H9 (cell line): Measurements from ENCODE around the gene MUC2. TPM values are rescaled to one million over a fixed set of nuclear protein-coding genes. Genes with fewer than 3 reads are reported as not detected.

Experiments used
- DNase-seq: peaks from one replicate; pipeline ENCODE4 v3.0.0-alpha.2; 2017
- H2AFZ ChIP-seq: one replicate; pipeline ENCODE4 v1.6.1; 2013; ENCODE audit warnings: mild to moderate bottlenecking, low read length, control low read depth, moderate library complexity
- H2AK5ac ChIP-seq: 2 replicates; pipeline ENCODE4 v1.6.1; 2013; ENCODE audit warnings: low read length, control low read depth, mixed read lengths; ENCODE audit not compliant: insufficient read length
- H2BK120ac ChIP-seq: one replicate; pipeline ENCODE4 v1.6.1; 2013; ENCODE audit warnings: low read depth, mild to moderate bottlenecking, low read length, control low read depth, inconsistent platforms; ENCODE audit not compliant: poor library complexity, severe bottlenecking
- H2BK12ac ChIP-seq: 2 replicates; pipeline ENCODE4 v1.6.1; 2013; ENCODE audit warnings: low read length, control low read depth, mixed read lengths, low read depth; ENCODE audit not compliant: insufficient read length
- H2BK15ac ChIP-seq: 2 replicates; pipeline ENCODE4 v1.6.1; 2013; ENCODE audit warnings: low read depth, low read length, control low read depth
- H2BK20ac ChIP-seq: one replicate; pipeline ENCODE4 v1.6.1; 2013; ENCODE audit warnings: low read depth, mild to moderate bottlenecking, low read length, control low read depth, inconsistent platforms; ENCODE audit not compliant: poor library complexity, severe bottlenecking
- H2BK5ac ChIP-seq: 2 replicates; pipeline ENCODE4 v1.6.1; 2013; ENCODE audit warnings: low read length, control low read depth, mixed read lengths; ENCODE audit not compliant: insufficient read length
- H3K14ac ChIP-seq: 2 replicates; pipeline ENCODE4 v1.6.1; 2013; ENCODE audit warnings: low read length, control low read depth; ENCODE audit not compliant: insufficient read depth
- H3K18ac ChIP-seq: 2 replicates; pipeline ENCODE4 v1.6.1; 2013; ENCODE audit warnings: low read depth, mild to moderate bottlenecking, mixed read lengths, low read length, control low read depth; ENCODE audit not compliant: insufficient read length
- H3K23ac ChIP-seq: 2 replicates; pipeline ENCODE4 v1.6.1; 2013; ENCODE audit warnings: low read length, control low read depth, mixed read lengths, low read depth; ENCODE audit not compliant: insufficient read length
- H3K23me2 ChIP-seq: 2 replicates; pipeline ENCODE4 v1.6.1; 2013; ENCODE audit warnings: low read depth, mild to moderate bottlenecking, mixed read lengths, low read length, control low read depth; ENCODE audit not compliant: insufficient read length, poor library complexity, severe bottlenecking
- H3K27ac ChIP-seq: 2 replicates; pipeline ENCODE4 v1.5.1; 2013; ENCODE audit warnings: low read length, control low read depth, mixed read lengths, low read depth; ENCODE audit not compliant: insufficient read length
- H3K27me3 ChIP-seq: 2 replicates; pipeline ENCODE4 v1.6.1; 2013; ENCODE audit warnings: low read length, control low read depth, inconsistent platforms; ENCODE audit not compliant: insufficient read depth
- H3K4ac ChIP-seq: 2 replicates; pipeline ENCODE4 v1.6.1; 2013; ENCODE audit warnings: low read depth, mild to moderate bottlenecking, control low read depth, inconsistent platforms, low read length, moderate library complexity
- H3K4me1 ChIP-seq: 2 replicates; pipeline ENCODE4 v1.6.1; 2013; ENCODE audit warnings: low read length, control low read depth, inconsistent platforms; ENCODE audit not compliant: insufficient read depth
- H3K4me2 ChIP-seq: 2 replicates; pipeline ENCODE4 v1.6.1; 2013; ENCODE audit warnings: low read length, control low read depth, mixed read lengths; ENCODE audit not compliant: insufficient read length, insufficient read depth
- H3K56ac ChIP-seq: 2 replicates; pipeline ENCODE4 v1.6.1; 2013; ENCODE audit warnings: low read depth, mild to moderate bottlenecking, mixed read lengths, low read length, control low read depth; ENCODE audit not compliant: insufficient read length
- H3K79me1 ChIP-seq: 2 replicates; pipeline ENCODE4 v1.6.1; 2013; ENCODE audit warnings: low read depth, mild to moderate bottlenecking, moderate library complexity, low read length, control low read depth, inconsistent platforms; ENCODE audit not compliant: insufficient read depth, poor library complexity, severe bottlenecking
- H3K79me2 ChIP-seq: 2 replicates; pipeline ENCODE4 v1.6.1; 2013; ENCODE audit warnings: low read length, control low read depth, inconsistent platforms; ENCODE audit not compliant: insufficient read depth
- H3K9ac ChIP-seq: 2 replicates; pipeline ENCODE4 v1.6.1; 2013; ENCODE audit warnings: low read length, control low read depth, mixed read lengths; ENCODE audit not compliant: insufficient read length; ENCODE audit errors: extremely low read depth
- H3K9me3 ChIP-seq: one replicate; pipeline ENCODE4 v1.6.1; 2013; ENCODE audit warnings: low read depth, low read length, inconsistent platforms; ENCODE audit not compliant: control insufficient read depth
- H3T11ph ChIP-seq: one replicate; pipeline ENCODE4 v1.6.1; 2013; ENCODE audit warnings: mild to moderate bottlenecking, low read length, control low read depth, inconsistent platforms
- H4K20me1 ChIP-seq: one replicate; pipeline ENCODE4 v1.6.1; 2013; ENCODE audit not compliant: control insufficient read depth, insufficient read length, insufficient read depth
- H4K5ac ChIP-seq: 2 replicates; pipeline ENCODE4 v1.6.1; 2013; ENCODE audit warnings: low read depth, mild to moderate bottlenecking, mixed read lengths, low read length, control low read depth; ENCODE audit not compliant: insufficient read length
- H4K8ac ChIP-seq: replicated peaks from 2 replicates; pipeline ENCODE4 v1.6.1; 2013; ENCODE audit warnings: low read length, control low read depth, mixed read lengths, low read depth; ENCODE audit not compliant: insufficient read length
- H4K91ac ChIP-seq: 2 replicates; pipeline ENCODE4 v1.6.1; 2013; ENCODE audit warnings: low read depth, mild to moderate bottlenecking, moderate library complexity, mixed read lengths, low read length, control low read depth; ENCODE audit not compliant: insufficient read length
- H3K27ac Mint-ChIP-seq, 3 experiments: 2 replicates in 2 of 3; 3 replicates in 1 of 3; pipeline ENCODE4 v1.8.0; 2020 to 2021; ENCODE audit warnings: mixed read lengths in 3 of 3, mild to moderate bottlenecking in 1 of 3, moderate library complexity in 1 of 3
- H3K27me3 Mint-ChIP-seq: 2 replicates; pipeline ENCODE4 v1.8.0; 2021; ENCODE audit warnings: low read depth, mild to moderate bottlenecking, moderate library complexity, mixed read lengths
- H3K36me3 Mint-ChIP-seq, 3 experiments: 2 replicates in 2 of 3; 3 replicates in 1 of 3; pipeline ENCODE4 v1.8.0; 2020 to 2021; ENCODE audit warnings: low read depth in 3 of 3, mixed read lengths in 3 of 3; ENCODE audit not compliant: insufficient read depth in 1 of 3
- H3K4me1 Mint-ChIP-seq, 2 experiments: 2 replicates each; pipeline ENCODE4 v1.8.0; 2020; ENCODE audit warnings: mixed read lengths in 2 of 2
- H3K4me3 Mint-ChIP-seq, 2 experiments: 2 replicates in 1 of 2; 3 replicates in 1 of 2; pipeline ENCODE4 v1.8.0; 2020 to 2021; ENCODE audit warnings: mild to moderate bottlenecking in 2 of 2, mixed read lengths in 2 of 2, moderate library complexity in 1 of 2
- H3K9me3 Mint-ChIP-seq, 2 experiments: 2 replicates in 1 of 2; 3 replicates in 1 of 2; pipeline ENCODE4 v1.8.0; 2020; ENCODE audit warnings: mild to moderate bottlenecking in 2 of 2, mixed read lengths in 2 of 2, moderate library complexity in 1 of 2
- WGBS: extraction: QIAGEN DNeasy Blood & Tissue Kit; methylation state at CpG from one replicate; pipeline ENCODE4 v1.1.7; 2013; ENCODE audit warnings: missing lambda C conversion rate, low lambda C conversion rate, mixed read lengths; ENCODE audit not compliant: insufficient read length; ENCODE audit errors: extremely low coverage; 5-methylcytosine and 5-hydroxymethylcytosine counted together
- total RNA-seq: library from RNA; stranded (reverse); gene quantifications from 2 replicates; pipeline ENCODE4 v1.2.1, GENCODE V29; 2021
- TF ChIP-seq, protein P1 (sequence below): fragments of 200-600 bp; sonication (generic); conservative IDR thresholded peaks from 3 replicates; pipeline ENCODE4 v1.8.0; 2021; ENCODE audit warnings: antibody characterized with exemption, mild to moderate bottlenecking

The MUC2 gene
- total RNA-seq, 1 experiment from 2014 or later: not detected

GRCh38 chr11:1038361-1038760, 36.3 kb upstream of the MUC2 start:
- Histone ChIP-seq H2BK5ac (no peak overlapping the region), H2BK120ac (no peak overlapping the region), H3K9ac (no peak overlapping the region), H4K20me1 (no peaks in the 10 kb centered on the region), H2BK12ac (no peak overlapping the region), H4K5ac (no peak overlapping the region), H3K27me3 (no peaks in the 10 kb centered on the region), H3K27ac (no peak overlapping the region), H3K9me3 (no peaks in the 10 kb centered on the region), H2AK5ac (no peak overlapping the region), H3K4ac (no peak overlapping the region), H3K14ac (no peak overlapping the region), H3K79me2 (no peaks in the 10 kb centered on the region), H3K18ac (no peak overlapping the region), H3K56ac (no peak overlapping the region), H3K4me1 (no peaks in the 10 kb centered on the region), H3K23me2 (no peaks in the 10 kb centered on the region), H2BK15ac (no peak overlapping the region), H2AFZ (no peak overlapping the region), H3K4me2 (no peak overlapping the region), H3K79me1 (no peaks in the 10 kb centered on the region), H4K91ac (no peak overlapping the region), H3K23ac (no peak overlapping the region), H2BK20ac (no peak overlapping the region), H4K8ac (no peak overlapping the region), H3T11ph (no peak overlapping the region)
- TF ChIP-seq, protein P1, sequence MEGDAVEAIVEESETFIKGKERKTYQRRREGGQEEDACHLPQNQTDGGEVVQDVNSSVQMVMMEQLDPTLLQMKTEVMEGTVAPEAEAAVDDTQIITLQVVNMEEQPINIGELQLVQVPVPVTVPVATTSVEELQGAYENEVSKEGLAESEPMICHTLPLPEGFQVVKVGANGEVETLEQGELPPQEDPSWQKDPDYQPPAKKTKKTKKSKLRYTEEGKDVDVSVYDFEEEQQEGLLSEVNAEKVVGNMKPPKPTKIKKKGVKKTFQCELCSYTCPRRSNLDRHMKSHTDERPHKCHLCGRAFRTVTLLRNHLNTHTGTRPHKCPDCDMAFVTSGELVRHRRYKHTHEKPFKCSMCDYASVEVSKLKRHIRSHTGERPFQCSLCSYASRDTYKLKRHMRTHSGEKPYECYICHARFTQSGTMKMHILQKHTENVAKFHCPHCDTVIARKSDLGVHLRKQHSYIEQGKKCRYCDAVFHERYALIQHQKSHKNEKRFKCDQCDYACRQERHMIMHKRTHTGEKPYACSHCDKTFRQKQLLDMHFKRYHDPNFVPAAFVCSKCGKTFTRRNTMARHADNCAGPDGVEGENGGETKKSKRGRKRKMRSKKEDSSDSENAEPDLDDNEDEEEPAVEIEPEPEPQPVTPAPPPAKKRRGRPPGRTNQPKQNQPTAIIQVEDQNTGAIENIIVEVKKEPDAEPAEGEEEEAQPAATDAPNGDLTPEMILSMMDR: no peak
- Mint-ChIP-seq H3K36me3 (no peaks in the 10 kb centered on the region), H3K9me3 (no peaks in the 10 kb centered on the region), H3K4me3 (no peak overlapping the region), H3K4me1 (no peaks in the 10 kb centered on the region), H3K27me3 (no peaks in the 10 kb centered on the region), H3K27ac (peak overlapping the region in 2 of 3 experiments; percentile 27 to 55; a peak in 1 of 7 replicates)
- DNase-seq: no peak
- no CpG with 5 or more reads among the region's 10 CpGs for WGBS
